OCI-LY3 (cell line): ENCODE data around the gene ELAVL3.

ENCODE experiments used
- EZH2phosphoT487 ChIP-seq: fragments of 200-600 bp; shearing (Covaris generic); IDR thresholded peaks from 2 replicates; pipeline ENCODE4 v1.6.1; 2018; ENCODE audit warnings: antibody characterized with exemption, mixed run types, low read depth
- TF ChIP-seq, protein P1 (sequence below): fragments of 200-600, 300-600 bp; sonication (generic); IDR thresholded peaks from 2 replicates; pipeline ENCODE4 v1.5.1; 2014; ENCODE audit warnings: antibody characterized with exemption, low read length, low read depth

DNA sequence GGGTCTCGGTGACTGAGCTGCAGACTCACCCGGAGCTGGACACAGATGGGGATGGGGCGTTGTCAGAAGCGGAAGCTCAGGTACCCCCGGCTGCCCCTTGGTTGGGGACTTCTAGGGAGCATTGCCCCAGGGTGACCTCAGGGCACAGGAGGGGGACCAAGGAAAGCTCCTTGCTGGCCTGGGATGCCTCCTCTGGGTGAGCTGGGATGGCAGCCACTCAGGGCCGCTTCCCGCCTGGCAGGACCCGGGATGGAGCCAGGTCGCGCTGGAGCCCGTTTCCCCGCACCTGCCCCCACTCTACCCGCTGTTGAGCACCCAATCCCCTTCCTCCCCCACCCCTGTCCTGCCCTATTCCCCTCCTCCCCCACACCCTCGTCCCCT lies 34.6 kb downstream of the ELAVL3 start:
- TF ChIP-seq, protein P1, sequence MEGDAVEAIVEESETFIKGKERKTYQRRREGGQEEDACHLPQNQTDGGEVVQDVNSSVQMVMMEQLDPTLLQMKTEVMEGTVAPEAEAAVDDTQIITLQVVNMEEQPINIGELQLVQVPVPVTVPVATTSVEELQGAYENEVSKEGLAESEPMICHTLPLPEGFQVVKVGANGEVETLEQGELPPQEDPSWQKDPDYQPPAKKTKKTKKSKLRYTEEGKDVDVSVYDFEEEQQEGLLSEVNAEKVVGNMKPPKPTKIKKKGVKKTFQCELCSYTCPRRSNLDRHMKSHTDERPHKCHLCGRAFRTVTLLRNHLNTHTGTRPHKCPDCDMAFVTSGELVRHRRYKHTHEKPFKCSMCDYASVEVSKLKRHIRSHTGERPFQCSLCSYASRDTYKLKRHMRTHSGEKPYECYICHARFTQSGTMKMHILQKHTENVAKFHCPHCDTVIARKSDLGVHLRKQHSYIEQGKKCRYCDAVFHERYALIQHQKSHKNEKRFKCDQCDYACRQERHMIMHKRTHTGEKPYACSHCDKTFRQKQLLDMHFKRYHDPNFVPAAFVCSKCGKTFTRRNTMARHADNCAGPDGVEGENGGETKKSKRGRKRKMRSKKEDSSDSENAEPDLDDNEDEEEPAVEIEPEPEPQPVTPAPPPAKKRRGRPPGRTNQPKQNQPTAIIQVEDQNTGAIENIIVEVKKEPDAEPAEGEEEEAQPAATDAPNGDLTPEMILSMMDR: no peak
- TF ChIP-seq EZH2phosphoT487: no peak
